ENCODE results near the gene KRTAP5-10. TPM values are rescaled to one million over a fixed set of nuclear protein-coding genes. Genes with fewer than 3 reads are reported as not detected.

KRTAP5-10 gene
- total RNA-seq, 6 experiments from 2014 or later: not detected

Other genes with a start within 250 kb of the KRTAP5-10 start
- 10 to 100 TPM; 44.6 to 55.9 (median 48.9) TPM for gene DHCR7, start 117.2 kb upstream of the KRTAP5-10 start, total RNA-seq (2021; fragmentation: NEBNext Ultra II Directional; extraction: Animal tissue kit (Norgen Biotek cat#: 25700))
- 10 to 100 TPM; 39.3 to 48.0 (median 46.7) TPM for gene NADSYN1, start 112.4 kb upstream of the KRTAP5-10 start, total RNA-seq (2021; fragmentation: NEBNext Ultra II Directional; extraction: Animal tissue kit (Norgen Biotek cat#: 25700))
- gene KRTAP5-7, start 38.3 kb upstream of the KRTAP5-10 start, total RNA-seq (2021; fragmentation: NEBNext Ultra II Directional; extraction: Animal tissue kit (Norgen Biotek cat#: 25700)): not detected
- not detected for gene KRTAP5-8, start 27.5 kb upstream of the KRTAP5-10 start, total RNA-seq (2021; fragmentation: NEBNext Ultra II Directional; extraction: Animal tissue kit (Norgen Biotek cat#: 25700))
- under 1 TPM in 1 of 6 experiments, not detected in 5; 0.26 TPM for gene KRTAP5-9, start 17.1 kb upstream of the KRTAP5-10 start, total RNA-seq (2021; fragmentation: NEBNext Ultra II Directional; extraction: Animal tissue kit (Norgen Biotek cat#: 25700))
- not detected for gene KRTAP5-11, start 17.3 kb downstream of the KRTAP5-10 start, total RNA-seq (2021; fragmentation: NEBNext Ultra II Directional; extraction: Animal tissue kit (Norgen Biotek cat#: 25700))

Data from HFFc6 (cell line).